HG03460 (cell line): ENCODE results near the gene BLVRA.
A peak's percentile ranks its signal among the peaks of the same experiment; 100 is the strongest.
"Not testable (repeated sequence)": the region's sequence is repeated elsewhere in the genome, so short reads cannot be mapped to it uniquely, and the experiment has no call there.

ENCODE experiments used
- ATAC-seq: cut with Tn5 transposase; IDR thresholded peaks from one replicate; pipeline ENCODE4 v1.9.1; 2021; ENCODE audit not compliant: unreplicated experiment

Gene BLVRA

DNA sequence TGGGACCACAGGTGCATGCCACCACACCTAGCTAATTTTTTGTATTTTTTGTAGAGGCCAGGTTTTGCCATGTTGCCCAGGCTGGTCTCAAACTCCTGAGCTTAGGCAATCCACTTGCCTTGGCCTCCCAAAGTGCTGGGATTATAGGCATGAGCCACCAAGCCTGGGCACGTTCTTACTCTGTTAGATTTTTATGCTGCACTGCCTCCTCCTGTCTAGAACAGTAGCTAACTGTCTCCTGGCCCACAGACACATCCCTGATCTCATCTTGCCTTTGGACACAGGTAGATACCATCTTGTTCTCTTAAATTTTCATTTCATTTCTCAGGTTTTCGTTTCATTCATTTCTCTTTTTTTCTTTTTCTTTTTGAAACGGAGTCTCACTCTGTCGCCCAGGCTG is 41.1 kb downstream of the BLVRA start:
- no peak for ATAC-seq

DNA sequence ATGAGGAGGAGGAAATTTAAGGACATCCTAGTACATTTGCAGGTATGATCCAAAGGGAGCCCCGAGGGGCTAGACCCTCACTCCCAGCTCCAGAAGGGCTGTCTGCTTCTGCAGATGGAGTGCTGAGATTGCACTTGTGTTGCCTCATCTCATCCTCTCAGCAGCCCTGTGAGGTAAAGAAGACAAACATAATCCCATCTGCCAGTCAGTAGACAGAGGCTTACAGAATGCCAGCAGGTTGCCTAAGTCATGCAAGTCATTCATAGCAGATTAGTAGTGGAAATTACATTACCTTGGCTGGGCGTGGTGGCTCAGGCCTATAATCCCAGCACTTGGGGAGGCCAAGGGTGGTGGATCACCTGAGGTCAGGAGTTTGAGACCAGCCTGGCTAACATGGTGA is 45.4 kb downstream of the BLVRA start:
- ATAC-seq = no peak

DNA sequence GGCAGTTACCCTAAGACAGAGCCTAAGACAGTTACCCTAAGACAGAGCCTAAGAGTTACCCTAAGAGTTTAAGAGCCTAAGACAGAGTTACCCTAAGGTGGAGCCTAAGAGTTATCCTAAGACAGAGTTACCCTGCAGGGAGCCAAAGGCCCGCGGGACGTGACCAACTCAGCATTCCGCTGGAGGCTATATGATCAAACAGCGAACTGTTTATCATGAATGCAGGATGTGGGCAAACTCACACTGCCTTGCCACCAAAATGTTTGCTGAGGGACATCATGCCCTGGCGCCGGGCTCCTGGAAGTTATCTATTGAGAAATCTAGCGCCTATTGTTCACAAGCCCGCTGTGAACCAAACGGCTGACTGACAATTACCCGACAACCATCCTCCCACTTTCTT is 49.9 kb downstream of the BLVRA start:
- no peak for ATAC-seq

DNA sequence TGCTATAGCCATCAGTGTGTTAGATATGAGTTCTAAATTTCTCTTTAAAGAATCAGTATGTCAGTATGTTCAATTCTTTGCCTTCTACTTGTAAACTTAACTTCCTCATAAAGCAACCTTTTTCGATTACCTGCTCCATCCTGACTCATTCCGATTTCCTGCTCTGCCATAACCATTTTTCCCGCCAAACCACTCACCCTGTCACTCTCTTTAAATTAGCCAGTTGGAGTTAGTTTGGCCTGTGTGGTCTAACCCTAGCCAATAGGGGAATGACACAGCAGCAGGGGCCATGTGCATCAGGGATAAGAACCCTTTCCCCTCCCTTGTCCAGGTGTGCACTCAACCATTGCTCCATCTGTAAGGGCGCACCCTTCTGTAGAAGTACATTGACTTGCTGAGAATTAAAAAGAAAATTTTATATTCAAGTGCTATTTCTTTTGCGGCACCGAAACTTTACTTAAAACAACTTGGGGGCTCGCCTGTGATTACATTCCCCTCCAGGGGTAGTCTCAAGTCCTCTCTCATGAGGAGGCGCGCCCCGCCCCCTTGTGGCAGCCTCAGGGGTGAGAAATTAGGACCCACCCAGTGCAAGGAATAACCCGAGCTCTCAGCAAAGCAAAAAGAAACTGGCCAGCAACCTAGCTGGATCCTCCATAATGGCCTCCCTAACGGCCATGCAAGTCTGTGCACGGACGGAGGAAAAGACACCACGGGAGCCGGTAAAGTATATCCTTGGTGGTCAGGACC is 51.9 kb downstream of the BLVRA start:
- ATAC-seq = not testable (repeated sequence)

DNA sequence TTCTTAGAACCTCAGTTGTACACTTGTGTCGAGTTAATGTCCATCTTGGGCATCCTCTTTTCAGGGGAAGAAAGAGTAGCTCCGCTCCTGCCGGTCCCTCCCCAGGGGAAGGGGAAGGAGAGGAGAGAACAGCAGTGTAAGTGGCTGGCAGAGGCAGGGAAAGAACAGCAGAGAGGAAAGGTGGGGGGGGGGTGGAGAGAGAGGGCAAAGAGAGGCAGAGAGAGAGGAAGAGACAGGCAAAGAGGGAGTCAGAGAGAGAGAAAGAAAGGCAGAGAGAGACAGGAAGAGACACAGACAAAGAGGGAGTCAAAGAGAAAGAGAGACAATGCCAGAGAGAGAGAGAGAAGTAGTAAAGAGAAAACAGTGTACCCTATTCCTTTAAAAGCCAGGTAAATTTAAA is 56.9 kb downstream of the BLVRA start:
- no peak for ATAC-seq

DNA sequence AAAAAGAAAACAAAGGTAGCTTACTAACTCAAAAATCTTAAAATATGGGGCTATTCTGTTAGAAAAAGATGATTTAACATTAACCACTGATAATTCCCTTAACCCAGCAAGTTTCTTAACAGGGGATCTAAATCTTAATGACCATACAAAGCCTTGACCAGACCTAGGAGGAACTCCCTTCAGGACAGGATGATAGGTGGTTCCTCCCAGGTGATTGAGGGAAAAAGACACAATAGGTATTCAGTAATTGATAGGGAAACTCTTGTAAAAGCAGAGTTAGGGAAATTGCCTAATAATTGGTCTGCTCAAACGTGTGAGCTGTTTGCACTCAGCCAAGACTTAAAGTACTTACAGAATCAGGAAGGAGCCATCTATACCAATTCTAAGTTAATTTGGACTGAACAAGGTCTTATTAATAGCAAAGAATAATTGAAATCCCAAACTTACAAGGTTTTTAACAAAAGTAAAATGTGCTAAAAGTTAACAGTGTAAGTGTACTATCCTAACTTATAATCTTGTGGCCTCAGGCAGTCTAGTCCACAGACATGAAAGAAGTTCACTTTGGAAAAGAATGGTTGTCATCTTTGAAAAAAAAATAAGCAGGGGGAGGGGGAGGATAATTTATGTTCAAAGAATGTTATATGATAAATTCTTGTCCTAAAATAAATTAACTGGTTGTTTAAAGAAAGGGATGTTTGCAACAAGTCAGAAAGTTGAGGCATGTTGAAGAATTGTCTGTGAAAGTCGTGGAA is 57.7 kb downstream of the BLVRA start:
- not testable (repeated sequence) for ATAC-seq

DNA sequence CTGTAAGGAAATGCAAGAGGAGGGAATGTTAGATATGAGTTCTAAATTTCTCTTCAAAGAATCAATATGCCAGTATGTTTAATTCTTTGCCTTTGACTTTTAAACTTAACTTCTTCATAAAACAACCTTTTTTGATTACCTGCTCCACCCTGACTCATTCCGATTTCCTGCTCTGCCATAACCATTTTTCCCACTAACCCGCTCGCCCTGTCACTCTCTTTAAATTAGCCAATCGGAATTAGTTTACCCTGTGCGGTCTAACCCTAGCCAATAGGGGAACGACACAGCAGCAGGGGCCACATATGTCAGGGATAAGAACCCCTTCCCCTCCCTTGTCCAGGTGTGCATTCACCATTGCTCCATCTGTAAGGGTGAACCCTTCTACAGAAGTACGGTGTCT is 64.9 kb downstream of the BLVRA start:
- not testable (repeated sequence) for ATAC-seq

DNA sequence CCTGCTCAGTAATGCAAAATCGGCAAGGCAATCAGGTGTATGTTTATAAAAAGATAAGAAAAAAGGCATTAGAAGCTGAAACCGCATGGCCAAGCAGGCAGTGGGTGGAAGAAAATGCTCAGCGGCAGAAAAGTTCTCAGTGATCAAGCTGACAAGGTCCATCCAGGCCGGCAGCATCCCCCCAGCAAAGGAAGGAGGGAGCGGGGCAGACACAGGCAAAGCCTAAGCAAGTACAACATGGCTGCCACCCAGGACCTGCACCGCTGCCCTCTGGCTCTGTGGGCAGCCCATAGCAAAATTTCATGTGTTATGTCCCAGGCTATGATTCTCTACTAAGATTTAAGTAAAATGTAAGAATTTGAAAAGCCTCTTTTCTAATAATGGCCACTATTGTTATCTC is 65.5 kb downstream of the BLVRA start:
- no peak for ATAC-seq

DNA sequence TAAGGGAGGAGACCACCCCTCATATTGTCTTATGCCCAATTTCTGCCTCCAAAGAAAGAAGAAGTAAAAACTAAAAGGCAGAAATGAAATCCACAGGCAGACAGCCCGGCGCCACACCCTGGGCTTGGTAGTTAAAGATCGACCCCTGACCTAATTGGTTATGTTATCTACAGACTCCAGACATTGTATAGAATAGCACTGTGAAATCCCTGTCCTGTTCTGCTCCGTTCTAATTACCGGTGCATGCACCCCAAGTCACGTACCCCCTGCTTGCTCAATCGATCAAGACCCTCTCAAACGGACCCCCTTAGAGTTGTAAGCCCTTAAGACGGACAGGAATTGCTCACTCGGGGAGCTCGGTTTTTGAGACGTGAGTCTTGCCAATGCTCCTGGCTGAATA is 66.0 kb downstream of the BLVRA start:
- not testable (repeated sequence) for ATAC-seq

DNA sequence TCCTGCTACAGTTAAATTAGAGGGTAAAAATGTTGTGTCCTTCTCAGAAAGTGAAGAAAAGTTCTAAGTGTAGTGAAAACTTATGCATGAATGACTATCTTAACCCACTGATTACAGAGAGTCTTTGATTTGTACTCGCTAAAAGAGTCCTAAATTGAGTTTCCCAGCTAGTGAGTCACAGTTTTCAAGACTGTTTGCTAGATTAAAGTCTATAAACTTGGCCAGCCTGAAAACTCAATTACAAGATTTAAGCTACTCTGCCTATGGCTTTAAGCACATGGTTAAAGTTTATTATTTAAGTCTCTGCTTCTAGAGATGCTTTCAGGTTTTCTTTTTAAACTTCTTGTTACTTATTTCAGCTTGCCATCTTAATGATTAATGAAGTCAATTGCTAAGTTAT is 66.5 kb downstream of the BLVRA start:
- no peak for ATAC-seq

DNA sequence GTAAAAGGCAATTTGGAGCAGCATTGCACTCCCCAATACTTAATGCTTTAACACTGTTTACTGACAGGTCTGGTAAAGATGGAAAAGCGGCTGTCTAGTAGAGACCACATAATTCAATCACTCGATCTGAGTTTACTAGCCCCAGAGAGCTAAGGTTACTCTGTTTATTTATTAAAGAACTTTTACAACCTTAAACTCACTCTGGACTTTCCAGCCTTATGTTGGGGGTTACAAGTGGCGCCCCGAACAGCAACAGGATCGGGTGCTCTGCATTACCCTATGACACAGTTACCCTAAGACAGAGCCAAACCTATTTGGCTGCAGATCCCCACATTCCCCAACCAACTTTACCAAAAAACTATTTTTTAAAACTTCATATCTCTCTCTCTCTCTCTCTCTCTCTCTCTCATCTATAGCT is 66.9 kb downstream of the BLVRA start:
- no peak for ATAC-seq

DNA sequence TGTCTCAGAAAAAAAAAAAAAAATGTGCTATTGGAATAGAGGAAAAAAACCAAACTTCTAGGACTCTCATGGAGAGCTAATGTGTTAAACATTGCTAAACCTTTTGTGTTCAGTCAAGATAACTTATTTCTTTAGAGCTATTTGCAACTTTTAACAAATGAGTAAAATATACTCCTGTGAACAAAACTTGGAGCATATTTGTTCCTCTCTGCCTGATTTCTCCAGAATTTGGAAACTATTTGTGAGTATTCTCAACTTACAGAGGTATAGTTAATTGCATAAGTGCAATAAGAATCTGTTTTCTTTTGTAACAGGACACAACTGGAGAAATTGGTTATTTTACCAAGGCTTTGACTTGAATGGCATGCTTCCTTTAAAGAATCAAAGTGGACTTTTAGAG is 72.4 kb downstream of the BLVRA start:
- not testable (repeated sequence) for ATAC-seq

DNA sequence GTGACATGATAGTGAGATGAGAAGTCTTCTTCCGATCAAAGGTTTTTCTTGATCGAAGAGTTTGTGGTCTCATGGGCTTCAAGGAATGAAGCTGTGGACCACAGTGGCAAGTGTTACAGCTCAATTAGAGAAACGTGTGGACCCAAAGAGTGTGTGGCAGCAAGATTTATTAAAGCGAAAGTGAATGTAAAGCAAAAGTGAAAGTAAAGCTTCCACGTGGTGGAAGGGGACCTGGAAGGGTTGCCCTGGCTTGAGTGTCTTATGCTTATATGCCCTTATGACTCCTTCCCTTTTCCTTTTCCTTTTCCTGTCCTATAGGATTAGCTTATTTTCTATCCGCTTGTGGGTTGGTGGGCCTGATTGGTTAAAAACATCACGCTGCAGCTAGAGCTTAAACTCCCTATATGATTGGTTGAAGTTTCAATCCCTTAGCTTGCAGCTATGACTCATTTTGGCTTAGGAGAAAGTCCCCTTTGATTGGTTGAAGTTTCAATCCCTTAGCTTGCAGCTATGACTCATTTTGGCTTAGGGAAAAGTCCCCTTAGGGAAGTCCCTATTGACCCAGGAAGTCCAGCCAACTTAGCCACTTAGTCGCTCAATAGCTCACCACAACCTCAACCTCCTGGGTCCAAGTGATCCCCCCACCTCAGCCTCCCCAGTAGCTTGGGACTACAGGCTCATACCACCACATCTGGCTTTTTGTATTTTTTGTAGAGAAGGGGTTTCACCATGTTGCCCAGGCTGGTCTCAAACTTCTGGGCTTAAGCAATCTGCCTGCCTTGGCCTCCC is 76.2 kb downstream of the BLVRA start:
- peak; percentile 50 for ATAC-seq

DNA sequence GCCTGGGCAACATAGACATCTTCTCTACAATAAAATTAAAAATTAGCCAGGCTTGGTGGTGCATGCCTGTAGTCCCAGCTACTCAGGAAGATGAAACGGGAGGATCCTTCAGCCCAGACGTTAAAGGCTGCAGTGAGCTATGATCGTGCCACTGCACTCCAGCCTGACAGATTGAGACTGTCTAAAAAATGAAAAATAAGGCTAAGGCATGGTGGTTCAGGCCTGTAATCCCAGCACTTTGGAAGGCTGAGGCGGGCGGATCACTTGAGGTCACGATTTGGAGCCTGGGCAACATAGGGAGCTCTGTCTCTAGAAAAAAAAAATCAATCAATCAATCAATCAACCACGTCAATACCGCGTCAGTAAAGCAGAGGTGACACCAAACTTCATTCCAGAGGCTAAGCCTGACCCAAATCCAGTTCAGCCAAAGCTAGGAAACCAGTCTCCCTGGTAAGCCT is 79.8 kb downstream of the BLVRA start:
- ATAC-seq = no peak

DNA sequence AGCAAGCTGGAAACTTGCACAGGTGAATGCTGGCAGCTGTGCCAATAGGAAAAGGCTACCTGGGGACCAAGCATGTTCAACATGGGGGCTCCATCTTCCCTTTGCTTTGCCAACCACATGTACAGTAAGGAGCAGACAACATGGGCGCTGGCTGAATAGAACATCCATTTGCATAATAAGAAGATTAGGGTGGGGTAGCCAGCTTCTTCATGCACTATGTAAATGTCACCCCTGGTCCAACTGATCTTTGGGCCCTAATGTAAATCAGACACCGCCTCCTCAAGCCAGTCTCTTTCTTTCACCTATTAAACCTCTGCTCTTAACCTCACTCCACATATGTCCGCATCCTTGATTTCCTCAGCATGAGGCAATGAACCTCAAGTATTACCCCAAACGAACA is 84.8 kb downstream of the BLVRA start:
- no peak for ATAC-seq

DNA sequence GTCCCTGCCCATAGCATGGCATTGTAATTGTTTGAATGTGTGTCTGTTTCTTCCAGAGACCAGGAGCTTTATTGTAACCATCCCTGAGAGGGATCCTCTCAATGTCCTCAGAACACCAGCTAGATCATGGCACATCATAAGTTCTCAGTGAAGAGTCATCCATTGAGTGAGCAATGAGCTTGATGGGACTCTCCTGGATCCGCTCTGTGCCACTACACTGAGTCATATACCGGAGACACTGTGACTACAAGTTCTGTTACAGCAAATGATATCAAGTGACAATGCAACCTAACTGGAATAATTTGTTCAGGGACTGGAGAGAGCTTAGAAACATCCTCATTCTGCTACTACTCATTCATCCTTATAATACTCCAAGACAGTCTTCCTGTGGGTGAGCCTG is 85.8 kb downstream of the BLVRA start:
- no peak for ATAC-seq

DNA sequence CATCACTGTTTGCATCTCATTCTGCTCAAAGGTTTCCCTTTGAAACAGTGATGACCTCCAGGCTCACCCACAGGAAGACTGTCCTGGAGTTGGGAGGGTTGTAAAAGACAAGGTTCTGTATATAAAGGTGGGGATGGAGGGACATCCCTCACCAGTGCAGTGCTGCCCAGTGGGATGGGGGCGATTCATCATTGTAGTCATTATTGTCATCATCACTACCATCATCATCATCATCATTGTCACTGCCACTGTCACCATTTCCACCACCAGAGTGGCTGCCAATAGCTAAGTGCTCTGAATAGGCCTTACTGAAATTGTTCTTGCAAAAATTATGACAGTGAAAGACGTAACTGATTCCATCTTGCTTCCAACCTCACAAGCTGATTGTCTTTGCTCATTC is 86.2 kb downstream of the BLVRA start:
- no peak for ATAC-seq

DNA sequence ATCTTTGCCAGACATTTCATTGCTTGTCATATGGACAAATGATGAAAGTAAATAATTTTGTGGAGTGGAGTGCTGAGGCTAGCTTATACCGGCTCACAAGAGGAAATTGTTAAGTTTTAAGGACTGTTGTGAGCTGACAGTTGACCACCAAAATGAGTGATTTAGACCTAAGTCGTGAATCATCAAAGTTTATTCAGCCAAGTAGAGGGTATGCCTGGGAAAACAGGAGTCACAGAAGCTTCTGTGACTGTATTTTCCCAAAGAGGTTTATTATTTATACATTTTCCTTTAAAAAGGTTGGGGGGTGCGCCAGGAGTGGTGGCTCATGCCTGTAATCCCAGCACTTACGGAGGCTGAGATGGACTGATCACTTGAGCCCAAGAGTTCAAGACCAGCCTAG is 89.0 kb downstream of the BLVRA start:
- ATAC-seq = no peak

DNA sequence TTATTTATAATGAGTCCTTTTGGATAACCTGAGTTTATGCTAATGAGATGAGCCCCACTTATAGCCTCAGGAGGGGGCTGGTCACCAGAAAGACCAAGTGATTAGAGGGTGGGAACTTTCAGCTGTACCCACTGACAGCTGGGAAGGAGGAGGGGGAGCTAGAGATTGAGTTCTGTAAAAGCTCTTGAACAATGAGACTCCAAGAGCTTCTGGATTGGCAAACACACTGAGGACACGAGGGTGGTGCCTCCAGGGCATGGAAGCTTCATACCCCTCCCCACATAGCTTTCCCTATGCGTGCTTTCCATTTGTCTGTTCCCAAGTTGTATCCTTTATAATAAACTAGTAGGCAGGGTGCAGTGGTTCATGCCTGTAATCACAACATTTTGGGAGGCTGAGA is 90.6 kb downstream of the BLVRA start:
- ATAC-seq = no peak

DNA sequence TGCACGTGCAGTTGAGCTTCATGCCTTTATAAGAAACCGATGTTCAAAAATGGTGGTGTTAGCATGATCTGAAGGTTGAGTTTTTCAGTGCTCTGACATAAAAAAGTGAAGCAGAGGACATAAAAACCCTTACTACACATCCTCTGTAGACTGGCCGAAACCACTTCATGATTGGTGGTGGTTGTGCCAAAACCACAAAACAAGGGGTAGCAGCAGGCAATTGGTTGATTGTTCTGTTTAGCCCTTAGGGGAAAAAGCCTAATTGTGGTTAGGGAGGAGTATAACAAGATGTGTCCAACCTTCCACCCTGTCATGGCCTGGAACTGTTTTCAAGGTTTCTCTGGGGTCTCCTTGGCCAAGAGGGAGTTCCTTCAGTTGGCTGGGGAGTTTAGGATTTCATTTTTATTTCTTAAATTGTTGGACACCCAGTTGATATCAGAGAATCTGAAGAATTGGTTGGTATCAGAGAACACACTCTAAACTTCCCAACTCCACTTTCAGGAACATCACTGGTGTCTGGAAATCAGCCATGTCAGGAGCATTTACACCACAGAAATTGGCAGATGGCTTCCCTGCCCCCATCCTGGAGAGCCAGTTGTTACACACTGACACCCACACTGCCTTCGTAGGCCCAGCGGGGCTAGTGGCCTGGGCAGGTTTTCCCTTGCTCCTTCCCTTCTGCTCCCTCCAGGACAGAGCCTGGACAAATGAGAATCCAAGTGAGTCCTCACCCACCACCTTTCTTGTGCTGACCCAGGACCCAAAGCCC is 92.1 kb downstream of the BLVRA start:
- peak; percentile 68 for ATAC-seq

DNA sequence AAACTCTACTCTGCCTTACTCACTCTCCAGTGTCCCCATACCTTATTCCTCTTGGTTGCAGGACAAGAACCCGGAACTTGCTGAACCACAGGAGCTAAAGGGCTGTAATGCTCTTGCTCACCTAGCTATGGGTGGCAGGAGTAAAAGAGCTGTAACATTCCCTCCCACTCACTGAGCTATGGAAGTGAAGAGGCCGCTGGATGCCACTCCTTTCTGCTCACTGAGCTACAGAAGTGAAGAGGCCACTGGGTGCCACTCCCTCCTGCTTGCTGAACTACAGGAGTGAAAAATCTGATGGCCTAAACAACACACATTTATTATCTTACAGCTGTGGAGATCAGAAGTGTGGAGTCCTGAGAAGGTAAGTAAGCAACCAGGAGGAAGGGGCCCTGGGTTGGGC is 93.3 kb downstream of the BLVRA start:
- no peak for ATAC-seq
